Hepatocyte (in vitro differentiated cells): ENCODE measurements around the gene ING5. TPM values are rescaled to one million over a fixed set of nuclear protein-coding genes. Genes with fewer than 3 reads are reported as not detected.
A peak's percentile ranks its signal among the peaks of the same experiment; 100 is the strongest.

ENCODE experiments used
- DNase-seq: peaks from one replicate; pipeline ENCODE4 v3.0.0-alpha.2; 2016; ENCODE audit warnings: low spot score
- H2AFZ ChIP-seq: fragments of 200-600 bp; sonication (generic); 2 replicates; pipeline ENCODE4 v1.6.0; 2016; ENCODE audit warnings: antibody characterized with exemption, mild to moderate bottlenecking
- H3K27ac ChIP-seq: fragments of 200-600 bp; sonication (generic); 2 replicates; pipeline ENCODE4 v1.5.1; 2016; ENCODE audit warnings: mild to moderate bottlenecking
- H3K27me3 ChIP-seq: fragments of 200-600 bp; sonication (generic); 2 replicates; pipeline ENCODE4 v1.6.1; 2016
- H3K36me3 ChIP-seq: fragments of 200-600 bp; sonication (generic); replicated peaks from 2 replicates; pipeline ENCODE4 v1.5.1; 2016; ENCODE audit warnings: low read depth; ENCODE audit not compliant: insufficient read depth
- H3K4me1 ChIP-seq: fragments of 200-600 bp; sonication (generic); 2 replicates; pipeline ENCODE4 v1.5.1; 2016; ENCODE audit warnings: mild to moderate bottlenecking, moderate library complexity; ENCODE audit not compliant: insufficient read depth
- H3K4me2 ChIP-seq: fragments of 200-600 bp; sonication (generic); 2 replicates; pipeline ENCODE4 v1.6.0; 2016
- H3K4me3 ChIP-seq: fragments of 200-600 bp; sonication (generic); 2 replicates; pipeline ENCODE4 v1.5.1; 2016; ENCODE audit warnings: mild to moderate bottlenecking
- H3K79me2 ChIP-seq: fragments of 200-600 bp; sonication (generic); 2 replicates; pipeline ENCODE4 v1.6.0; 2017; ENCODE audit warnings: mild to moderate bottlenecking
- H3K9me2 ChIP-seq: fragments of 200-600 bp; sonication (generic); replicated peaks from 2 replicates; pipeline ENCODE4 v1.6.0; 2017; ENCODE audit warnings: mild to moderate bottlenecking; ENCODE audit not compliant: insufficient read depth
- H3K9me3 ChIP-seq: fragments of 200-600 bp; sonication (generic); 2 replicates; pipeline ENCODE4 v1.5.1; 2016; ENCODE audit warnings: low read depth, mild to moderate bottlenecking
- H4K20me1 ChIP-seq: fragments of 200-600 bp; sonication (generic); 2 replicates; pipeline ENCODE4 v1.6.0; 2016; ENCODE audit warnings: mild to moderate bottlenecking; ENCODE audit not compliant: insufficient read depth, poor library complexity, severe bottlenecking
- CTCF ChIP-seq: fragments of 200-600 bp; sonication (generic); IDR thresholded peaks from 2 replicates; pipeline ENCODE4 v1.5.1; 2016; ENCODE audit warnings: antibody characterized with exemption, mild to moderate bottlenecking; ENCODE audit not compliant: poor library complexity
- EZH2 ChIP-seq: fragments of 200-600 bp; sonication (generic); IDR thresholded peaks from 2 replicates; pipeline ENCODE4 v1.6.1; 2016; ENCODE audit warnings: antibody characterized with exemption, mild to moderate bottlenecking, borderline replicate concordance
- EZH2phosphoT487 ChIP-seq: fragments of 200-600 bp; sonication (generic); IDR thresholded peaks from one replicate; pipeline ENCODE4 v1.6.1; 2018; ENCODE audit warnings: antibody characterized with exemption, mild to moderate bottlenecking, low read depth, moderate library complexity; ENCODE audit not compliant: unreplicated experiment, severe bottlenecking
- WGBS: methylation state at CpG from one replicate; pipeline ENCODE4 v1.1.6; 2016; ENCODE audit warnings: low lambda C conversion rate; ENCODE audit errors: missing lambda C conversion rate; 5-methylcytosine and 5-hydroxymethylcytosine counted together
- polyA plus RNA-seq: library from polyadenylated mRNA; unstranded; fragments of >200 nt; fragmentation: Nextera tagmentation; extraction: Ambion mirVana; gene quantifications from 2 replicates; pipeline ENCODE4 v1.2.1, GENCODE V29; 2016
- total RNA-seq: library from RNA; depleted of rRNA; stranded (reverse); fragments of >200 nt; gene quantifications from 2 replicates; pipeline ENCODE4 v1.2.3, GENCODE V29; 2014

Gene ING5
- total and polyA plus RNA-seq, 2 experiments from 2014 or later = 27.6 to 33.4 TPM

- H3K27ac ChIP-seq = no peak overlapping the region
Observed at GRCh38 chr2:241653210-241653750, 48.6 kb upstream of the ING5 start.

GRCh38 chr2:241654551-241654950 lies 47.3 kb upstream of the ING5 start:
- H3K4me1 ChIP-seq = no peaks in the 10 kb centered on the region
- no peak overlapping the region for H3K4me2 ChIP-seq
- no peaks in the 10 kb centered on the region for H3K36me3 ChIP-seq
- DNase-seq = no peak
- no peak overlapping the region for H2AFZ ChIP-seq
- 93% methylated on average over 12 of the region's 12 CpGs for WGBS
- H4K20me1 ChIP-seq = no peaks in the 10 kb centered on the region
- H3K9me3 ChIP-seq = no peaks in the 10 kb centered on the region
- no peaks in the 10 kb centered on the region for H3K27me3 ChIP-seq
- H3K9me2 ChIP-seq = no peaks in the 10 kb centered on the region
- H3K27ac ChIP-seq = no peak overlapping the region
- TF ChIP-seq EZH2phosphoT487 = no peak
- no peak overlapping the region for H3K4me3 ChIP-seq
- H3K79me2 ChIP-seq = peaks cover 10% of the 10 kb centered on the region

More at GRCh38 chr2:241653210-241653750, 48.6 kb upstream of the ING5 start:
- Histone ChIP-seq H3K4me2 (no peak overlapping the region), H3K9me3 (no peaks in the 10 kb centered on the region), H4K20me1 (peaks cover 13% of the 10 kb centered on the region), H3K4me1 (no peaks in the 10 kb centered on the region), H3K79me2 (peaks cover 22% of the 10 kb centered on the region), H2AFZ (no peak overlapping the region), H3K4me3 (no peak overlapping the region), H3K27me3 (no peaks in the 10 kb centered on the region), H3K36me3 (no peaks in the 10 kb centered on the region), H3K9me2 (no peaks in the 10 kb centered on the region)
- DNase-seq = peak; percentile 32
- no peak for TF ChIP-seq CTCF
- TF ChIP-seq EZH2phosphoT487 = no peak
- 90% methylated on average over 13 of the region's 13 CpGs for WGBS

GRCh38 chr2:241655516-241656189 lies 46.2 kb upstream of the ING5 start:
- H2AFZ ChIP-seq = no peak overlapping the region
- TF ChIP-seq CTCF (no peak), EZH2 (no peak), EZH2phosphoT487 (no peak)
- H3K4me3 ChIP-seq = no peak overlapping the region
- H3K9me2 ChIP-seq = no peaks in the 10 kb centered on the region
- no peaks in the 10 kb centered on the region for H4K20me1 ChIP-seq
- WGBS = 97% methylated on average over 17 of the region's 17 CpGs
- H3K9me3 ChIP-seq = no peaks in the 10 kb centered on the region
- H3K27me3 ChIP-seq = no peaks in the 10 kb centered on the region
- H3K79me2 ChIP-seq = no peaks in the 10 kb centered on the region
- no peak for DNase-seq
- H3K4me2 ChIP-seq = no peak overlapping the region
- H3K36me3 ChIP-seq = no peaks in the 10 kb centered on the region
- no peaks in the 10 kb centered on the region for H3K4me1 ChIP-seq
- no peak overlapping the region for H3K27ac ChIP-seq

GRCh38 chr2:241656190-241656741 lies 45.6 kb upstream of the ING5 start:
- TF ChIP-seq EZH2 (no peak), EZH2phosphoT487 (no peak), CTCF (no peak)
- Histone ChIP-seq H3K9me2 (no peaks in the 10 kb centered on the region), H3K9me3 (no peaks in the 10 kb centered on the region), H3K36me3 (no peaks in the 10 kb centered on the region), H2AFZ (no peak overlapping the region), H3K4me1 (no peaks in the 10 kb centered on the region), H3K4me2 (no peak overlapping the region), H4K20me1 (no peaks in the 10 kb centered on the region), H3K27ac (no peak overlapping the region), H3K79me2 (no peaks in the 10 kb centered on the region), H3K4me3 (no peak overlapping the region), H3K27me3 (no peaks in the 10 kb centered on the region)
- 91% methylated on average over 11 of the region's 13 CpGs for WGBS
- DNase-seq = no peak
